ENCODE results near the gene CHSY3.

Gene CHSY3

GRCh38 chr5:130151239-130151638 is 247.0 kb downstream of the CHSY3 start:
- Histone ChIP-seq H3K4me3 (replicated peaks; ENCODE audit: low read depth, low read length) (no peak overlapping the region), H3K36me3 (ENCODE audit: control insufficient read depth, insufficient read depth, low read length) (no peaks in the 10 kb centered on the region), H3K27me3 (replicated peaks; ENCODE audit: control insufficient read depth, insufficient read depth, low read length) (no peaks in the 10 kb centered on the region)
- TF ChIP-seq CTCF (IDR thresholded peaks at IDR 0.05; ENCODE audit: insufficient read depth, low read length, poor library complexity, severe bottlenecking) = no peak
- no peak for DNase-seq (ENCODE audit: extremely low read depth, insufficient read length)

GRCh38 chr5:130155345-130156011 is 251.2 kb downstream of the CHSY3 start:
- Histone ChIP-seq H3K4me3 (replicated peaks; ENCODE audit: low read depth, low read length) (no peak overlapping the region), H3K36me3 (ENCODE audit: control insufficient read depth, insufficient read depth, low read length) (no peaks in the 10 kb centered on the region), H3K27me3 (replicated peaks; ENCODE audit: control insufficient read depth, insufficient read depth, low read length) (no peaks in the 10 kb centered on the region)
- no peak for TF ChIP-seq CTCF (IDR thresholded peaks at IDR 0.05; ENCODE audit: insufficient read depth, low read length, poor library complexity, severe bottlenecking)
- no peak for DNase-seq (ENCODE audit: extremely low read depth, insufficient read length)

GRCh38 chr5:130158036-130158435 is 253.8 kb downstream of the CHSY3 start:
- DNase-seq (ENCODE audit: extremely low read depth, insufficient read length) = no peak
- Histone ChIP-seq H3K4me3 (replicated peaks; ENCODE audit: low read depth, low read length) (no peak overlapping the region), H3K36me3 (ENCODE audit: control insufficient read depth, insufficient read depth, low read length) (no peaks in the 10 kb centered on the region), H3K27me3 (replicated peaks; ENCODE audit: control insufficient read depth, insufficient read depth, low read length) (no peaks in the 10 kb centered on the region)
- TF ChIP-seq CTCF (IDR thresholded peaks at IDR 0.05; ENCODE audit: insufficient read depth, low read length, poor library complexity, severe bottlenecking) = no peak

GRCh38 chr5:130159968-130160367 is 255.7 kb downstream of the CHSY3 start:
- H3K27me3 ChIP-seq (replicated peaks; ENCODE audit: control insufficient read depth, insufficient read depth, low read length) = no peaks in the 10 kb centered on the region
- no peak overlapping the region for H3K4me3 ChIP-seq (replicated peaks; ENCODE audit: low read depth, low read length)
- no peak for DNase-seq (ENCODE audit: extremely low read depth, insufficient read length)
- no peak for TF ChIP-seq CTCF (IDR thresholded peaks at IDR 0.05; ENCODE audit: insufficient read depth, low read length, poor library complexity, severe bottlenecking)
- no peaks in the 10 kb centered on the region for H3K36me3 ChIP-seq (ENCODE audit: control insufficient read depth, insufficient read depth, low read length)

- DNase-seq (ENCODE audit: extremely low read depth, insufficient read length) = no peak
- H3K27me3 ChIP-seq (replicated peaks; ENCODE audit: control insufficient read depth, insufficient read depth, low read length) = no peaks in the 10 kb centered on the region
- no peak overlapping the region for H3K4me3 ChIP-seq (replicated peaks; ENCODE audit: low read depth, low read length)
- TF ChIP-seq CTCF (IDR thresholded peaks at IDR 0.05; ENCODE audit: insufficient read depth, low read length, poor library complexity, severe bottlenecking) = no peak
- H3K36me3 ChIP-seq (ENCODE audit: control insufficient read depth, insufficient read depth, low read length) = no peaks in the 10 kb centered on the region
Observed at GRCh38 chr5:130164966-130165365, 260.7 kb downstream of the CHSY3 start.

Measured in GM06990 (cell line).